Activated B cell treated with CpG ODN at 0.5 μM for 24 hours (primary cell): ENCODE results near the gene KASH5. TPM values are rescaled to one million over a fixed set of nuclear protein-coding genes. Genes with fewer than 3 reads are reported as not detected.

Source experiments
- ATAC-seq: fragments of 200-7000 bp; cut with Tn5 transposase; one replicate; pipeline ENCODE4 v1.10.0; 2021; ENCODE audit warnings: low read depth, mild to moderate bottlenecking, moderate library complexity
- CTCF ChIA-PET: fragments of 350-600 bp; sonication (Branson Sonifier 250); formaldehyde crosslinking; loops from one replicate; lab custom pipeline; 2021; ENCODE audit warnings: antibody characterized with exemption; lab: Charles Lee
- POLR2A ChIA-PET: fragments of 350-600 bp; sonication (Branson Sonifier 250); formaldehyde crosslinking; loops from one replicate; lab custom pipeline; 2021; ENCODE audit warnings: antibody characterized with exemption; lab: Charles Lee
- DNase-seq: peaks from one replicate; pipeline ENCODE4 v3.0.0; 2022
- H3K27ac Mint-ChIP-seq: one replicate; pipeline ENCODE4 v1.8.0; 2020; ENCODE audit warnings: mixed read lengths
- H3K27me3 Mint-ChIP-seq: one replicate; pipeline ENCODE4 v1.8.0; 2021; ENCODE audit warnings: mixed read lengths
- H3K36me3 Mint-ChIP-seq: one replicate; pipeline ENCODE4 v1.8.0; 2021; ENCODE audit warnings: low read depth, mixed read lengths
- H3K4me1 Mint-ChIP-seq: one replicate; pipeline ENCODE4 v1.8.0; 2021; ENCODE audit warnings: mixed read lengths
- H3K4me3 Mint-ChIP-seq: one replicate; pipeline ENCODE4 v1.8.0; 2020; ENCODE audit warnings: mild to moderate bottlenecking, mixed read lengths
- H3K9me3 Mint-ChIP-seq: one replicate; pipeline ENCODE4 v1.8.0; 2020; ENCODE audit warnings: mixed read lengths
- CTCF ChIP-seq: fragments of 200-600 bp; IDR thresholded peaks from one replicate; pipeline ENCODE4 v1.8.0; 2022; ENCODE audit warnings: antibody characterized with exemption, mild to moderate bottlenecking
- intact Hi-C: fragments of 100-400 bp; cut with micrococcal nuclease; formaldehyde crosslinking; loops from one replicate; pipeline ENCODE4 v1.15.1; 2024
- total RNA-seq: library from RNA; stranded (reverse); gene quantifications from 2 replicates; pipeline ENCODE4 v1.2.3, GENCODE V29; 2022

KASH5 gene
- total RNA-seq, 1 donor from 2014 or later = 0.62 TPM

GRCh38 chr19:49420227-49420626 lies 32.2 kb downstream of the KASH5 start:
- peaks cover 64% of the 10 kb centered on the region for H3K27me3 Mint-ChIP-seq
- no peak for TF ChIP-seq CTCF
- CTCF ChIA-PET = no interaction called here
- no peaks in the 10 kb centered on the region for H3K36me3 Mint-ChIP-seq
- ATAC-seq (no peak), DNase-seq (no peak)
- H3K27ac Mint-ChIP-seq = no peak overlapping the region
- H3K4me3 Mint-ChIP-seq = no peak overlapping the region
- POLR2A ChIA-PET = interaction anchor here (1.0 to 1.1 kb wide), 3 partner anchors 11 to 108 kb away, joined by 3 to 5 read pairs (median 4); partner anchors contain the start of gene RCN3
- peaks cover 42% of the 10 kb centered on the region for H3K4me1 Mint-ChIP-seq
- intact Hi-C loops = no loop called here
- no peaks in the 10 kb centered on the region for H3K9me3 Mint-ChIP-seq

- no peaks in the 10 kb centered on the region for H3K36me3 Mint-ChIP-seq
- H3K27me3 Mint-ChIP-seq = peaks cover 75% of the 10 kb centered on the region
- ChIA-PET CTCF (no interaction called here), POLR2A (interaction anchor here (0.8 to 1.0 kb wide), 2 partner anchors 30 to 106 kb away, joined by 3 read pairs; partner anchors contain the start of genes PIH1D1 and RCN3)
- DNase-seq = no peak
- ATAC-seq = peak; percentile 38
- H3K4me1 Mint-ChIP-seq = peaks cover 46% of the 10 kb centered on the region
- intact Hi-C loops = no loop called here
- H3K4me3 Mint-ChIP-seq = peak overlapping the region; percentile 33
- no peak overlapping the region for H3K27ac Mint-ChIP-seq
- H3K9me3 Mint-ChIP-seq = no peaks in the 10 kb centered on the region
- TF ChIP-seq CTCF = no peak
These were observed 33.2 kb downstream of the KASH5 start for GRCh38 chr19:49421039-49421877.

- CTCF ChIA-PET = no interaction called here
- Mint-ChIP-seq H3K27ac (no peak overlapping the region), H3K4me1 (peaks cover 52% of the 10 kb centered on the region), H3K36me3 (no peaks in the 10 kb centered on the region), H3K9me3 (no peaks in the 10 kb centered on the region), H3K4me3 (peak overlapping the region; percentile 12), H3K27me3 (peaks cover 81% of the 10 kb centered on the region)
- ATAC-seq (no peak), DNase-seq (no peak)
- TF ChIP-seq CTCF = no peak
- intact Hi-C loops = loop anchor here (2.0 kb wide), 2 partner anchors 13 to 19 kb away; partner anchors contain the start of gene SLC17A7
- POLR2A ChIA-PET = interaction anchor here (0.8 kb wide), 1 partner anchor 30 kb away, joined by 3 read pairs; the partner anchor contains the start of gene PIH1D1
These were observed 33.8 kb downstream of the KASH5 start for GRCh38 chr19:49421878-49422202.

- intact Hi-C loops = loop anchor here (2.0 kb wide), 2 partner anchors 14 to 18 kb away; partner anchors contain the start of gene SLC17A7
- peaks cover 57% of the 10 kb centered on the region for H3K4me1 Mint-ChIP-seq
- DNase-seq = no peak
- H3K4me3 Mint-ChIP-seq = peak overlapping the region; percentile 77
- ATAC-seq = peak; percentile 46
- no peaks in the 10 kb centered on the region for H3K9me3 Mint-ChIP-seq
- ChIA-PET CTCF (no interaction called here), POLR2A (interaction anchor here (0.5 to 0.8 kb wide), 2 partner anchors 29 to 428 kb away, joined by 3 read pairs; partner anchors contain the start of gene PIH1D1)
- peaks cover 83% of the 10 kb centered on the region for H3K27me3 Mint-ChIP-seq
- no peak for TF ChIP-seq CTCF
- no peak overlapping the region for H3K27ac Mint-ChIP-seq
- H3K36me3 Mint-ChIP-seq = no peaks in the 10 kb centered on the region
These were observed 34.5 kb downstream of the KASH5 start for GRCh38 chr19:49422407-49423070.
